Measurements from ENCODE around the gene SERPINC1.

SERPINC1 gene

GRCh38 chr1:173925306-173926242 lies 8.4 kb upstream of the SERPINC1 start:
- TF ChIP-seq CTCF (IDR thresholded peaks at IDR 0.05; ENCODE audit: low read depth, low read length): no peak
- TF ChIP-seq EZH2phosphoT487 (IDR thresholded peaks at IDR 0.05; ENCODE audit: low read depth): no peak
- Histone ChIP-seq H4K20me1 (ENCODE audit: insufficient read depth, low read length) (no peaks in the 10 kb centered on the region), H3K9me3 (ENCODE audit: insufficient read depth, low read length) (no peaks in the 10 kb centered on the region), H3K4me2 (ENCODE audit: low read length) (no peak overlapping the region), H3K36me3 (replicated peaks; ENCODE audit: low read depth, low read length) (peaks cover 4% of the 10 kb centered on the region), H3K4me1 (ENCODE audit: low read length) (no peaks in the 10 kb centered on the region), H3K79me2 (ENCODE audit: low read length) (no peaks in the 10 kb centered on the region), H3K4me3 (ENCODE audit: low read length) (no peak overlapping the region), H2AFZ (ENCODE audit: low read depth, low read length) (no peak overlapping the region), H3K27me3 (ENCODE audit: low read depth, low read length) (0 out of 2 replicates have a peak, but pooled peaks cover 4% of the 10 kb centered on the region), H3K27ac (ENCODE audit: low read length) (no peak overlapping the region), H3K9ac (ENCODE audit: low read length) (no peak overlapping the region)

GRCh38 chr1:173920861-173921260 lies 3.7 kb upstream of the SERPINC1 start:
- H3K4me3 ChIP-seq (ENCODE audit: low read length): no peak overlapping the region
- H3K9me3 ChIP-seq (ENCODE audit: insufficient read depth, low read length): no peaks in the 10 kb centered on the region
- H4K20me1 ChIP-seq (ENCODE audit: insufficient read depth, low read length): no peaks in the 10 kb centered on the region
- TF ChIP-seq CTCF (IDR thresholded peaks at IDR 0.05; ENCODE audit: low read depth, low read length) (no peak), EZH2phosphoT487 (IDR thresholded peaks at IDR 0.05; ENCODE audit: low read depth) (no peak)
- H3K79me2 ChIP-seq (ENCODE audit: low read length): no peaks in the 10 kb centered on the region
- H2AFZ ChIP-seq (ENCODE audit: low read depth, low read length): no peak overlapping the region
- no peak overlapping the region for H3K27ac ChIP-seq (ENCODE audit: low read length)
- no peak overlapping the region for H3K9ac ChIP-seq (ENCODE audit: low read length)
- H3K36me3 ChIP-seq (replicated peaks; ENCODE audit: low read depth, low read length): no peaks in the 10 kb centered on the region
- no peak overlapping the region for H3K4me2 ChIP-seq (ENCODE audit: low read length)
- peaks cover 8% of the 10 kb centered on the region for H3K4me1 ChIP-seq (ENCODE audit: low read length)
- 0 out of 2 replicates have a peak, but pooled peaks cover 4% of the 10 kb centered on the region for H3K27me3 ChIP-seq (ENCODE audit: low read depth, low read length)

DNA sequence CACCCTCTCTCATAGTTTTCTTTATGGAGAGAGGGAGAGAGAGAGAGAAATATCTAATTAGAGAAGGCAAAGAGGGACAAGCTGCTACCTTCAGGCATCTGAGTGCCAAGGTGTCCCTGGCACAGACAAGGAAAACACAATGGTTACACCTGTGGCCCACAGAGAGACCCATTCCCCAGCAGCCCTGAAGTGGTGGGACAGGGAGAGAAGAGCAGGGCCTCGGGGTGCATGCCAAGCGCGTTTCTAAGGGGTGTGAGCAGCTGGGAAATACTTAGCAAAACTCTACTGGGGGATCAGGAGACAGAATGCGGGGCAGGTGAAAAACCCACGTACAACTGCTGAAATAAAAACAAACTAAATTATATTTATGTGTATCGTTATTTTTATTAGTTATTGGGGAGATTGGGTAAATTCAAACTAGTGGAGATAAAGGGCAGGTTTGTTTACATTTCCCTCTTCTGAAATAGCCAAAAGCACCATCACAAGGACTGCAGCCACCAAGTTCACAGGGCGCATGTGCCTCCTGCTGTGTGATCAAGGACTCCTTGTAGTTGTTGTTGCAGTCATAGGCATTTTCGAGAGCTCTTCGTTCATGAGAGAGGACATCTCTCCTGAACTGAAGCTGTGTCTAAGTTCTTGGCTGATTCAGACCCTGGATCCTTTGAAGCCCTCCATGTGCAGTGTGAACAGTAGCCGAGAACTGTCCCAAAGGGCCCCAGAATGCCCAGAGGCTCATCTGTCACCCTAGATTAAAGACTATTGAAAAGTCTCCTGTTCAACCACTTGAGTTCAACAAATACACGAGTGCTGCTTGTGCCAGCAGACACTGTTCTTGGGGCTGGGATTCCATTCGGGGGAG lies 737 bp upstream of the SERPINC1 start:
- Histone ChIP-seq H4K20me1 (ENCODE audit: insufficient read depth, low read length) (no peaks in the 10 kb centered on the region), H3K27ac (ENCODE audit: low read length) (no peak overlapping the region), H3K4me2 (ENCODE audit: low read length) (no peak overlapping the region), H3K27me3 (ENCODE audit: low read depth, low read length) (no peaks in the 10 kb centered on the region), H2AFZ (ENCODE audit: low read depth, low read length) (no peak overlapping the region), H3K4me1 (ENCODE audit: low read length) (peaks cover 8% of the 10 kb centered on the region), H3K9me3 (ENCODE audit: insufficient read depth, low read length) (no peaks in the 10 kb centered on the region), H3K36me3 (replicated peaks; ENCODE audit: low read depth, low read length) (no peaks in the 10 kb centered on the region), H3K79me2 (ENCODE audit: low read length) (no peaks in the 10 kb centered on the region), H3K4me3 (ENCODE audit: low read length) (no peak overlapping the region), H3K9ac (ENCODE audit: low read length) (no peak overlapping the region)
- TF ChIP-seq EZH2phosphoT487 (IDR thresholded peaks at IDR 0.05; ENCODE audit: low read depth) (no peak), CTCF (IDR thresholded peaks at IDR 0.05; ENCODE audit: low read depth, low read length) (no peak)

DNA sequence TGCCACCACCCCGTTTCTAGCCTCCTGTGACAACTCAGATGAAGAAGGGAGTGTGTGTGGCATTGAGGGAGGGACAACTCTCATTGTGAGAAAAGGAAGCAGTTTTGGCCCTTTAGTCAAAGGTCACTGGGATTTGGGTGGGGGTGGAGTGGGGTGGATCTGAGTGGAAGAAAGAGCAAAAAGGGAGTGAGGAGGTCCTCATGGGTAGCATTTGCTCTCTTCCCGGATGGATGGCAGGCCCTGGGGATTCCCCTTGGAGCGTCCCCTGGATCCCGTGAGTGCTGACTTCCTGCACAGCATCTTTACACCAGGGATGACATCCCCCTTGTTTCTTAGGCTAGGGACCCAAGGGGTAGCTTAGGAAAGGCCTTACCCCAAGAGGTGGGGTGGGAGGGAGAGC lies 460 bp downstream of the SERPINC1 start:
- H3K27ac ChIP-seq (ENCODE audit: low read length): no peak overlapping the region
- H3K27me3 ChIP-seq (ENCODE audit: low read depth, low read length): no peaks in the 10 kb centered on the region
- peak overlapping the region; percentile 16; the same call in 1 of the 2 replicates for H3K4me2 ChIP-seq (ENCODE audit: low read length)
- no peaks in the 10 kb centered on the region for H3K9me3 ChIP-seq (ENCODE audit: insufficient read depth, low read length)
- H3K79me2 ChIP-seq (ENCODE audit: low read length): no peaks in the 10 kb centered on the region
- H3K36me3 ChIP-seq (replicated peaks; ENCODE audit: low read depth, low read length): no peaks in the 10 kb centered on the region
- TF ChIP-seq CTCF (IDR thresholded peaks at IDR 0.05; ENCODE audit: low read depth, low read length): no peak
- no peak for TF ChIP-seq EZH2phosphoT487 (IDR thresholded peaks at IDR 0.05; ENCODE audit: low read depth)
- H3K4me3 ChIP-seq (ENCODE audit: low read length): no peak overlapping the region
- H3K4me1 ChIP-seq (ENCODE audit: low read length): peaks cover 8% of the 10 kb centered on the region
- H4K20me1 ChIP-seq (ENCODE audit: insufficient read depth, low read length): no peaks in the 10 kb centered on the region
- H2AFZ ChIP-seq (ENCODE audit: low read depth, low read length): peak overlapping the region; percentile 9; the same call in 1 of the 2 replicates
- no peak overlapping the region for H3K9ac ChIP-seq (ENCODE audit: low read length)
